Left ventricle myocardium superior (tissue), 1 donor: ENCODE data around the gene ATG4C. TPM values are rescaled to one million over a fixed set of nuclear protein-coding genes. Genes with fewer than 3 reads are reported as not detected.
A peak's percentile ranks its signal among the peaks of the same experiment; 100 is the strongest.
"Not testable (repeated sequence)": the region's sequence is repeated elsewhere in the genome, so short reads cannot be mapped to it uniquely, and the experiment has no call there.

Source experiments
- ATAC-seq: fragments of 200-7000 bp; cut with Tn5 transposase; one replicate; pipeline ENCODE4 v1.9.1; 2020; ENCODE audit warnings: mild to moderate bottlenecking, moderate library complexity
- DNase-seq: peaks from one replicate; pipeline ENCODE4 v3.0.0-alpha.2; 2020
- intact Hi-C: fragments of 100-400 bp; cut with micrococcal nuclease; formaldehyde crosslinking; loops from one replicate; pipeline ENCODE4 v1.11.0; 2022
- long read RNA-seq: library from polyadenylated mRNA; unstranded; transcript quantifications from one replicate; pipeline ENCODE4 v2.0.0, GENCODE V29; 2021
- total RNA-seq: library from RNA; stranded (reverse); fragmentation: NEBNext Ultra II Directional; extraction: Animal tissue kit (Norgen Biotek cat#: 25700); gene quantifications from one replicate; pipeline ENCODE4 v1.2.1, GENCODE V29; 2021
- donor health status: DM: no; HTN: yes; CAD: no; lungs with severe emphysema.

ATG4C gene, protein sequence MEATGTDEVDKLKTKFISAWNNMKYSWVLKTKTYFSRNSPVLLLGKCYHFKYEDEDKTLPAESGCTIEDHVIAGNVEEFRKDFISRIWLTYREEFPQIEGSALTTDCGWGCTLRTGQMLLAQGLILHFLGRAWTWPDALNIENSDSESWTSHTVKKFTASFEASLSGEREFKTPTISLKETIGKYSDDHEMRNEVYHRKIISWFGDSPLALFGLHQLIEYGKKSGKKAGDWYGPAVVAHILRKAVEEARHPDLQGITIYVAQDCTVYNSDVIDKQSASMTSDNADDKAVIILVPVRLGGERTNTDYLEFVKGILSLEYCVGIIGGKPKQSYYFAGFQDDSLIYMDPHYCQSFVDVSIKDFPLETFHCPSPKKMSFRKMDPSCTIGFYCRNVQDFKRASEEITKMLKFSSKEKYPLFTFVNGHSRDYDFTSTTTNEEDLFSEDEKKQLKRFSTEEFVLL
- 9.1 TPM for total RNA-seq
- long read RNA-seq, transcript ATG4C-201 (11 exons, 2,938 nt): major isoform, 9 of 17 reads
- long read RNA-seq, partial matches to known transcripts: 2 of 17 reads
- long read RNA-seq, other reads (novel, unspliced or antisense): 3 of 17 reads

DNA sequence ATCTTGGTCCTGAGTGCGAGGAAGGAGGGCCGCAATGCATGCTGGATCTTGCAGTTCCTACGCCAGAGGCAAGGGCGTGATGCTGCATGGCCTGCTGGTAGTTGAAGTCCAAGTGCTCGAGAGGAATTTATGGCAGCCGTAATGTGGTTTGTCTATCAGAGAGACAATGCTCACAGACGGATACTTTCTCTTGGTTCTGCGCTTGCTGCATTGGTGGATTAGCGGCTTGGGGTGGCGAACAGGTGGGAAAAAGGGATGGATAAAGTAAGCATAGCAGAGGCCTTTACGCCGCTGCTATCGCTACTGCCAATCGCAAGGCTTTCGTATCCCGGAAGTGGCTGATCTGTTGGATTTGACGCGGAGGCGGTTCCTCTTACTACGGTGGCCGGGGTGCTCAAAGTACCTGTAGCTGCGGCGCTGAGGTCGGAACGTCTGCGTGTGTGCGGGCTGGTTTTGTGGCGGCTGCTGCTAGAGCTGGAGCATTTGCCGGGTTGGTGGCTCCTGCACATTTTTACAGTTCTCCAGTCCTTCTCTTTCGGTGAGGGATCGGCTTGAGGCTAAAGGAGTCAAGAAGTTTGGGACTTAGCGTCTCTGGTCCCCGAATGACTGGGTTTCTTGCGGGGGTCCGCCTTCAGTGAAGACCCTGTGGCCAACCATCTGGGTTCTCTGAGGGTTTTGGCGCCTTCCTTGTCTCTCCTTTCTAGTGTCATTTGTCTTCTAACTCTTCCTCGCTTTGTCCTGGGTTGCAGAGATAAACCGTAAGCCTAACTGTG is at the start of gene ATG4C:
Gene ATG4C, plus strand, starts transcription at position 397 of the 773 bp plus-strand sequence. CDS start 19,655 bp downstream, outside the sequence.
- intact Hi-C loops: no loop called here
- ATAC-seq (peak; percentile 100), DNase-seq (peak; percentile 94)

DNA sequence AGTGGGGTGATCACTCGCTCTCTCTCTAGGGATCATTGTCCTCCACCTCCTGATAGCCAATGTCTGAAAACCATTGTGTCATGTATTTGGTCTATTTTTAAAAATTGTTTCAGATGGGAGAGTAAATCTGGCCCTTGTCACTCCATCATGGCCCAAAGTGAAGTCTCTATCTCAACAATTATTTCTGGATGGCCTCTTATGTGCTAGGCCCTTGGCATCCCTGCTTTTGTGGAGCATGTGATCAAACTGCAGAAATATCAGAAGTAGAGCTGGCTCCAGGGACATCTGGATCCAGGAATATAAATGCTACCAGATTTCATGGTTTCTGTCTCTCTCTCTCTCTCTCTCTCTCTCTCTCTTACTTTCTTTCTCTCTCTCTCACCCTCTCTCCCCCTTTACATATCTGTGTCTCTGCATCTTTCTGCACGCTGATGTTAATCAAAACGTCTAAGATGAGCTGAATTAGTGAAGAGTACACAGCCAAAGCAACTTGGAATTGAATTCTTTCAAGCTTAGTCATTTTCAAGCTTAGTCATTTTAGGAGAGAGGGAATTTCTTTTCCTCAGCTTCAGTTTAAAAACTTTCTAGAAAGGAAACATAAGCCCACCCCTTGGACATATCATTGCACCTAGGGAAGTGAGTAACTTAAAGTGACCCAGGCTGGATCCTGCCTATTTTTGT is 48.3 kb upstream of the ATG4C start:
- intact Hi-C loops: no loop called here
- DNase-seq (no peak), ATAC-seq (peak; percentile 78)

DNA sequence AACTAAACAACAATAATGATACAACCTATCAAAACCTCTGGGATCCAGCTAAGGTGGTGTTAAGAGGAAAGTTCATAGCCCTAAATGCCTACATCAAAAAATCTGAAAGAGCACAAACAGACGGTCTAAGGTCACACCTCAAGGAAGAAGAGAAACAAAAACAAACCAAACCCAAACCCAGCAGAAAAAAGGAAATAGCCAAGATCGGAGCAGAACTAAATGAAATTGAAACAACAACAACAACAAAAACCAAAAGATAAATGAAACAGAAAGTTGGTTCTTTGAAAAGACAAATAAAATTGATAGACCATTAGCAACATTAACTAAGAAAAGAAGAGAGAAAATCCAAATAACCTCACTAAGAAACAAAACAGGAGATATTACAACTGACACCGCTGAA is 43.2 kb upstream of the ATG4C start:
- intact Hi-C loops, DNase-seq, ATAC-seq: not testable (repeated sequence)

DNA sequence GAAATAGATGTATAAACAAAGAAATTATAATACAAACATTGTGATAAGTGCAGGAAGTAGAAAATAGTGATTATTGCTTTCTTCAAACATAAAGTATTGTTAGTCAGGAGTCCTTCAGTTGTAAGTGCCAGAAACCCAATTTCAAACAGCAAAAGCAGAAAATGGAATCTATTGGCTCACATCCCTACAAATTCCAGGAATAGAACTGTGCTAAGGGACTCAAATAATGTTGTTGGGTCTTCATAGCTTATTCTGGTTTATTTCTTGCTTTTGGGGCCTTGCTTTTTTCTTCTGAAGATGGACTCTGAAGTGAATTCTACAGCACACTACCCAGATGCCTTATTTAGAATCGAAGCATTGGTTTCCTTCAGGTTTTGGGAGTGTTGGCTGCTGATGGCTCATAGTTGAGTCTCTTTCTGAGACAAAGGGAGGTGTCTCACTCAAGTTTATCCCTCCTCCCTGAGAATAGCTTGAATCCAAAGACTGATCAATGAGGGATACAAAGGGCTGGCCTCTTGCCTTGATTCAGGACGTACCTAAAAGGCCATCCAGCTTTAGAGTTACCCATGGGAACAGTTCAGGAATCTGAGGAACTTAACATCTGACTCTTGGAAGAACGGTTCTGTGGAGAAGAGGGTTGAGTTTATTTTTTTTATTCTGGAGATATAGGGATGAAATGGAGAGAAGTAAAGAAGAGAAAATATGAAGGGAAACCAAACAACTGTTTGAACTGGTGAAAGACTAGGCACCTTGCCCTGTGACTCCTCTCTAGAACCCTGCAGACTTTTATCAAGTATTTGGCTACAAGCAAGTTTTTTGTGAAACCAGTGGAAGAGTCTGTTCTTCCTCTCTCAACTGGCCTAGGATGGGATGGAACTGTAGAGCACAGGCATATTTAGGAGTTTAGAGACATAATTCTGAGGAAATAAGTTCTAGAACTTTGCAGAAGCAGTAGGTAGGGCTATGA is 39.0 kb upstream of the ATG4C start:
- intact Hi-C loops: loop anchor here (5.0 kb wide), 1 partner anchor 238 kb away; no protein-coding TSS in a partner anchor
- no peak for ATAC-seq

DNA sequence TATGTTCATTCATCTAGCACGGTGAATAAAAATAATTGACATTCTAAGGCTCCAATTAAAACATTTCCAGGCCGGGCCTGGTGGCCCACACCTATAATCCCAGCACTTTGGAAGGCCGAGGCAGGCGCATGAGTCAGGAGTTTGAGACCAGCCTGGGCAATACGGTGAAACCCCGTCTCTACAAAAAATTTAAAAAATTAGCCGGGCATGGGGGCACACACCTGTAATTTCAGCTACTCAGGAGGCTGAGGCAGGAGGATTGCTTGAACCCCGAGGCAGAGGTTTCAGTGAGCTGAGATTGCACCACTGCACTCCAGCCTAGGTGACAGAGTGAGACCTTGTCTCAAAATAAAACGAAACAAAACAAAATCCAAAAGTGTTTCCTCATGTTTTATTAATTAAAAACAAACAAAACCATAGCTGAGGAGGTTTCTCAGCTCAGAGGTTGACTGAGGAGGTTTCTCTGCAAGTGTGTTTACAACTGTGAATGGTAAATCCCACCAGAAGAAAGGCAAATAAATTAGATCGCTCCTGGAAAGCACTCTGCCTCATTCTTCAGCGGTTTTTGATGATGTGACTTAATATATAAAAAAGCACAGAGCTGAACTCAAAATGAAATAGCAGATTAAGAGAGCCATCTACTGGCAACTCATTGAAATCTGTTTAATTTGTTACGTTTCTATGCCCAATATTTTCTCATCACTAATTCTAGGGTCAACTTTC is 37.7 kb upstream of the ATG4C start:
- DNase-seq: no peak
- intact Hi-C loops: loop anchor here (5.0 kb wide), 1 partner anchor 239 kb away; no protein-coding TSS in a partner anchor
- ATAC-seq: peak; percentile 36

More for the DNA sequence above, 39.0 kb upstream of the ATG4C start:
- no peak for DNase-seq

DNA sequence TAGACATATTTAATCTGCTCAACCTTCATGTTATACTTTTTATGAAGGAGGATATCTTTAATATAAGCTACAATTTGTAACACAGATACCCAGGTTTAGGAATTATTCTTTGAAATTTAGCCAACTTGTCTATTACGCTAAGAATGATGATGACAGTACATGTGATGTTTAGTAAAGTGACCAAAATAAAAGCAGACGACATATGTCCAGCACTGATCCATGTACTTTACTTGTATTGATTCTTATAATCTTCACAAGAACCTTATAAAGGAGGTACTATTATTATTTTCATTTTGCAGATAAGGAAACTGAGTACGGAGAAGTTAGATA is 37.2 kb upstream of the ATG4C start:
- ATAC-seq (no peak), DNase-seq (no peak)
- intact Hi-C loops: loop anchor here (5.0 kb wide), 1 partner anchor 239 kb away; no protein-coding TSS in a partner anchor

DNA sequence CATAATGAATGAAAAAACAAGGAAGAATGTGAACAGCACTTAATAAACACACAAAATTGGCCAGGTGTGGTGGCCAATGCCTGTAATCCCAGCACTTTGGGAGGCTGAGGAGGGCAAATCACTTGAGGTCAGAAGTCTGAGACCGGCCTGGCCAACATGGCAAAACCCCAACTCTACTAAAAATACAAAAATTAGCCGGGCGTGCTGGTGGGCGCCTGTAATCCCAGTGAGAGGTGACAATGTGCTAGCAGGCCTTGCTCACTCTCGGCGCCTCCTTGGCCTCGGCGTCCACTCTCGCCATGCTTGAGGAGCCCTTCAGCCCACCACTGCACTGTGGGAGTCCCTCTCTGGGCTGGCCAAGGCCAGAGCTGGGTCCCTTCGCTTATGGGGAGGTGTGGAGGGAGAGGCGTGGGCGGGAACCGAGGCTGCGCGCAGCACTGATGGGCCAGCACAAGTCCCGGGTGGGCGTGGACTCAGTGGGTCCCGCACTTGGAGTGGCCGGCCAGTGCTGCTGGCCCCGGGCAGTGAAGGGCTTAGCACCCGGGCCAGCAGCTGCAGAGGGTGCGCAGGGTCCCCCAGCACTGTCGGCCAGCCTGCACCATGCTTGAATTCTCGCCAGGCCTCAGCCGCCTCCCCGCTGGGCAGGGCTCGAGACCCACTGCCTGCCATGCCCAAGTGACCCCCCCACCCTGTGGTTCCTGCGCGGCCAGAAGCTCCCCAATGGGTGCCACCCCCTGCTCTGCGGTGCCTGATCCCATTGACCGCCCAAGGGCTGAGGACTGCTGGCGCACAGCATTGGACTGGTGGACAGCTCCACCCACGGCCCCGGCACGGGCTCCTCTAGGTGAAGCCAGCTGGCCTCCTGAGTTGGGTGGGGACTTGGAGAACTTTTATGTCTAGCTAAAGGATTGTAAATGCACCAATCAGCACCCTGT is 30.6 kb upstream of the ATG4C start:
- no peak for DNase-seq
- no peak for ATAC-seq
- intact Hi-C loops: no loop called here

DNA sequence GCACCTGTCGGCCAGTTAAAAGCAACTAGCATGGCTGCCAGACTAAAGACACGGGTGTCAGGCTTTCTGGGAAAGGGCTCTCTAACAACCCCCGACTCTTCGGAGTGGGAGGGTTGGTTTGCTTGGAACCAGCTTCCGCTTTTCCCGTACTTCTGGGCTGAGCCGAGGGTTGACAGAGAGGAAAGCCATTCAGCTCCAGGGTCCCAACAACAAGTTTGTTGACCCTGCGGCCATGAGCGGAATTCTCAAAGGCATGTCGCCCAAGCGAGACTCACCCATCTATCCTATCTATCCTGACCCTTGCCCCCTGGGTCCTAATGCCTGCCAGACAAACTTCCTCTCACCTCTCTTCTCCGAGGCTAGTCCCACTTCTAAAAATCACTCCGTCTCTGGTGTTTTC is 29.0 kb upstream of the ATG4C start:
- ATAC-seq, DNase-seq, intact Hi-C loops: not testable (repeated sequence)

DNA sequence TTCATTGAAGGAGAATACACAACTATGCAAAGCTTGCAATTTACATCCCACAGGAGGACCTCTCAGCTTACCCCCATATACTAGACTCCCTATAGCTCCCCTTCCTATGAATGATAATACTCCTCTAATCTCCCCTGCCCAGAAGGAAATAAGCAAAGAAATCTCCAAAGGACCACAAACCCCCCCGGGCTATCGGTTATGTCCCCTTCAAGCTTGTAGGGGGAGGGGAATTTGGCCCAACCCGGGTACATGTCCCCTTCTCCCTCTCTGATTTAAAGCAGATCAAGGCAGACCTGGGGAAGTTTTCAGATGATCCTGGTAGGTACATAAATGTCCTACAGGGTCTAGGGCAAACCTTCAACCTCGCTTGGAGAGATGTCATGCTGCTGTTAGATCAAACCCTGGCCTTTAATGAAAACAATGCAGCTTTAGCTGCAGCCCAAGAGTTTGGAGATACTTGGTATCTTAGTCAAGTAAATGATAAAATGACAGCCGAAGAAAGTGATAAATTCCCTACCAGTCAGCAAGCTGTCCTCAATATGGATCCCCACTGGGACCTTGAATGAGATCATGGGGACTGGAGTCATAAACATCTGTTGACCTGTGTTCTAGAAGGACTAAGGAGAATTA is 27.6 kb upstream of the ATG4C start:
- intact Hi-C loops, ATAC-seq, DNase-seq: not testable (repeated sequence)

DNA sequence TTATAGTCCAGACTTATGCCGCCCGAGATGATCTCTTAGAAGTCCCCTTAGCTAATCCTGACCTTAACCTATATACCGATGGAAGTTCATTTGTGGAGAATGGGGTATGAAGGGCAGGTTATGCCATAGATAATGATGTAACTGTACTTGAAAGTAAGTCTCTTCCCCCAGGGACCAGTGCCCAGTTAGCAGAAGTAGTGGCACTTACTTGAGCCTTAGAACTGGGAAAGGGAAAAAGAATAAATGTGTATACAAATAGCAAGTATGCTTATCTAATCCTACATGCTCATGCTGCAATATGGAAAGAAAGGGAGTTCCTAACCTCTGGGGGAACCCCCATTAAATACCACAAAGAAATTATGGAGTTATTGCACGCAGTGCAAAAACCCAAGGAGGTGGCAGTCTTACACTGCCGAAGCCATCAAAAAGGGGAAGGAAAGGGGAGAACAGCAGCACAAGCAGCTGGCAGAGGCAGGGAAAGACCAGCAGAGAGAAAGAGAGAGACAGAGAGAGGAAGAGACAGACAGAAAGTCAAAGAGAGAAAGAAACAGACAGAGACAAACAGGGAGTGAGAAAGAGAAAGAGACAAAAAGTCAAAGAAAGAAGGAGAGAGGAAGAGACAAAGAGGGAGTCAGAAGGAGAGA is 24.6 kb upstream of the ATG4C start:
- DNase-seq, ATAC-seq, intact Hi-C loops: not testable (repeated sequence)

DNA sequence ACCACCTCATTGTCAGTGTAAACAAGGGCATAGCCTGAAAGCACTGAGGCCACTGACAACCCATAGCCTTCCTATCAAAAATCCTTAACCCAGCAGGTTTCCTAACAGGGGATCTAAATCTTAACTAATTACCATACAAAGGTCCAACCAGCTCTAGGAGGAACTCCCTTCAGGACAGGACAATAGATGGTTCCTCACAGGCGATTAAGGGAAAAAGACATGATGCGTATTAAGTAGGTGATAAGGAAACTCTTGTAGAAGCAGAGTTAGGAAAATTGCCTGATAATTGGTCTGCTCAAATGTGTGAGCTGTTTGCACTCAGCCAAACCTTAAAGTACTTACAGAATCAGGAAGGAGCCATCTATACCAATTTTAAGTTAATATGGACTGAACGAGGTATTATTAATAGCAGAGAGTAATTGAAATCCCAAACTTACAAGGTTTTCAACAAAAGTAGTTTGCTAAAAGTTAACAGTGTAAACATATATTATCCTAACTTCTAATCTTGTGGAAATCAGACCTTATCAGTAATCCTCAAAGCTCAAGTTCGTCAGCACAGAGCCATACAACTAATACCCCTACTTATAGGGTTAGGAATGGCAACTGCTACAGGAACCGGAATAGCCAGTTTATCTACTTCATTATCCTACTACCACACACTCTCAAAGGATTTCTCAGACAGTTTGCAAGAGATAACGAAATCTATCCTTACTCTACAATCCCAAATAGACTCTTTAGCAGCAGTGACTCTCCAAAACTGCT is 23.7 kb upstream of the ATG4C start:
- ATAC-seq, DNase-seq, intact Hi-C loops: not testable (repeated sequence)

DNA sequence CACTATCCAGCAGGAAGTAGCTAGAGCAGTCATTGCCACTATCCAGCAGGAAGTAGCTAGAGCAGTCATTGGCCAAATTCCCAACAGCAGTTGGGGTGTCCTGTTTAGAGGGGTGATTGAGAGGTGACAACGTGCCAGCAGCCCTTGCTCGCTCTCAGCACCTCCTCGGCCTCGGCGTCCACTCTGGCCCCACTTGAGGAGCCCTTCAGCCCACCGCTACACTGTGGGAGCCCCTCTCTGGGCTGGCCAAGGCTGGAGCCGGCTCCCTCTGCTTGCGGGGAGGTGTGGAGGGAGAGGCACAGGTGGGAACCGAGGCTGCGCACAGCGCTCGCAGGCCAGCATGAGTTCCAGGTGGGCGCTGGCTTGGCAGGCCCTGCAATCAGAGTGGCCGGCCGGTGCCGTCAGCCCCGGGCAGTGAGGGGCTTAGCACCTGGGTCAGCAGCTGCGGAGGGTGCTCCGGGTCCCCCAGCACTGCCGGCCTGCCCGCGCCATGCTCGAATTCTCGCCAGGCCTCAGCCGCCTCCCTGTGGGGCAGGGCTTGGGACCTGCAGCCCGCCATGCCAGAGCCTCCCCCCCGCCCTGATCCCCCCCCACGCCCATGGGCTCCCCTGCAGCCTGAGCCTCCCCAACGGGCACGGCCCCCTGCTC is 22.6 kb upstream of the ATG4C start:
- intact Hi-C loops, DNase-seq, ATAC-seq: not testable (repeated sequence)

DNA sequence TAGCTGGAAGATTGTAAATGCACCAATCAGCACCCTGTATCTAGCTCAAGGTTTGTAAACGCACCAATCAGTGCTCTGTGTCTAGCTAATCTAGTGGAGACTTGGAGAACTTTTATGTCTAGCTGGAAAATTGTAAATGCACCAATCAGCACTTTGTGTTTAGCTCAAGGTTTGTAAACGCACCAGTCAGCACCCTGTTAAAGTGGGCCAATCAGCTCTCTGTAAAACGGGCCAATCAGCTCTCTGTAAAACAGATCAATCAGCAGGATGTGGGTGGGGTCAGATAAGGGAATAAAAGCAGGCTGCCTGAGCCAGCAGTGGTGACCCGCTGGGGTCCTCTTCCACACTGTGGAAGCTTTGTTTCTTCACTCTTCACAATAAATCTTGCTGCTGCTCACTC is 21.9 kb upstream of the ATG4C start:
- intact Hi-C loops: not testable (repeated sequence)

DNA sequence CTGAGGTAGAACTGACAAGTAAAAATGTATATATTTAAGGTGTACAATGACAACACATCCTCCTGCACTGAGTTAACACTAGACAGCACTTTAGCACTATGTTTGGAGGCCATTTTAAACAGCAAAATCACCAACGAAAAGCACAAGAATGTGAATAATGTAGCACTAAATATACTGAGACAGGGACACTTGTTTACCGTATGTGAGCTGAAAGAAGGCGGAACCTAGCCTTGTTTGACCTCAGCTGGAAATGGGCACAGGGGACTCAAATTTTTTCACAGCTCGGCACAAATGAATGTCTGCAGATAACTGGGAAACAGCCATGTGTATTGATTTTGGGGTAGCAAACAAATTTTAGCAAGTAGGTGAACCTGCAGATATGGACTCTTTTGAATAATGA is 18.0 kb upstream of the ATG4C start:
- intact Hi-C loops: no loop called here
- ATAC-seq (no peak), DNase-seq (no peak)

More for the DNA sequence above, 21.9 kb upstream of the ATG4C start:
- not testable (repeated sequence) for DNase-seq, ATAC-seq
